OCI-LY7 (cell line): ENCODE data around the gene LRRC75A.

ENCODE experiments used
- EZH2phosphoT487 ChIP-seq: fragments of 200-600 bp; sonication (generic); IDR thresholded peaks from 2 replicates; pipeline ENCODE4 v1.6.1; 2018; ENCODE audit warnings: low read depth, borderline replicate concordance, mild to moderate bottlenecking, mixed run types, antibody characterized with exemption, low read length, moderate library complexity, mixed read lengths
- TF ChIP-seq, protein P1 (sequence below): fragments of 200-600 bp; sonication (generic); conservative IDR thresholded peaks from 2 replicates; pipeline ENCODE4 v1.5.1; 2014; ENCODE audit warnings: mild to moderate bottlenecking, antibody characterized with exemption, low read length, moderate library complexity, mixed read lengths

- TF ChIP-seq, protein P1, sequence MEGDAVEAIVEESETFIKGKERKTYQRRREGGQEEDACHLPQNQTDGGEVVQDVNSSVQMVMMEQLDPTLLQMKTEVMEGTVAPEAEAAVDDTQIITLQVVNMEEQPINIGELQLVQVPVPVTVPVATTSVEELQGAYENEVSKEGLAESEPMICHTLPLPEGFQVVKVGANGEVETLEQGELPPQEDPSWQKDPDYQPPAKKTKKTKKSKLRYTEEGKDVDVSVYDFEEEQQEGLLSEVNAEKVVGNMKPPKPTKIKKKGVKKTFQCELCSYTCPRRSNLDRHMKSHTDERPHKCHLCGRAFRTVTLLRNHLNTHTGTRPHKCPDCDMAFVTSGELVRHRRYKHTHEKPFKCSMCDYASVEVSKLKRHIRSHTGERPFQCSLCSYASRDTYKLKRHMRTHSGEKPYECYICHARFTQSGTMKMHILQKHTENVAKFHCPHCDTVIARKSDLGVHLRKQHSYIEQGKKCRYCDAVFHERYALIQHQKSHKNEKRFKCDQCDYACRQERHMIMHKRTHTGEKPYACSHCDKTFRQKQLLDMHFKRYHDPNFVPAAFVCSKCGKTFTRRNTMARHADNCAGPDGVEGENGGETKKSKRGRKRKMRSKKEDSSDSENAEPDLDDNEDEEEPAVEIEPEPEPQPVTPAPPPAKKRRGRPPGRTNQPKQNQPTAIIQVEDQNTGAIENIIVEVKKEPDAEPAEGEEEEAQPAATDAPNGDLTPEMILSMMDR, result no peak
- TF ChIP-seq EZH2phosphoT487, result no peak
Observed at GRCh38 chr17:16482253-16482652, 9.7 kb downstream of the LRRC75A start.
